ENCODE data around the gene DUSP7.
A peak's percentile ranks its signal among the peaks of the same experiment; 100 is the strongest.

DNA sequence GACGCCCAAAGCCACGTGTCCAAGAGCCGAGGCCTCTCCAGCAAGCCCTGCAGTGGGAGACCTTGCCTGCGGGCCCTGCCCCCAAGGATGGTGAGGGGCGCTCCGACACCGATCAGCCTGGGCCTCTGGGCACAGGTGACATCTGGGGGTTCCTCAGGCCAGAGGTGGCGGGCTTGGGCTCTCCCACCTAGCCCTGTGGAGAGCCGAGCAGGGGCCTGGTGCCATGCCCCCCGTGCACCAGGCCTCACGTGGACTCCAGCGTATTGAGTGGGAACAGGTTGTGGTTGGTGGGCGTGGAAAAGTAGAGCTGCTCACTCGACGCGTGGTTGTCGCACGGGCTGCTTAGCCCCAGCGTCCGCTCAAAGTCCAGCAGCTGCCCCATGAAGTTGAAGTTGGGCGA lies 5.8 kb downstream of the DUSP7 start:
- TF ChIP-seq, protein P1, sequence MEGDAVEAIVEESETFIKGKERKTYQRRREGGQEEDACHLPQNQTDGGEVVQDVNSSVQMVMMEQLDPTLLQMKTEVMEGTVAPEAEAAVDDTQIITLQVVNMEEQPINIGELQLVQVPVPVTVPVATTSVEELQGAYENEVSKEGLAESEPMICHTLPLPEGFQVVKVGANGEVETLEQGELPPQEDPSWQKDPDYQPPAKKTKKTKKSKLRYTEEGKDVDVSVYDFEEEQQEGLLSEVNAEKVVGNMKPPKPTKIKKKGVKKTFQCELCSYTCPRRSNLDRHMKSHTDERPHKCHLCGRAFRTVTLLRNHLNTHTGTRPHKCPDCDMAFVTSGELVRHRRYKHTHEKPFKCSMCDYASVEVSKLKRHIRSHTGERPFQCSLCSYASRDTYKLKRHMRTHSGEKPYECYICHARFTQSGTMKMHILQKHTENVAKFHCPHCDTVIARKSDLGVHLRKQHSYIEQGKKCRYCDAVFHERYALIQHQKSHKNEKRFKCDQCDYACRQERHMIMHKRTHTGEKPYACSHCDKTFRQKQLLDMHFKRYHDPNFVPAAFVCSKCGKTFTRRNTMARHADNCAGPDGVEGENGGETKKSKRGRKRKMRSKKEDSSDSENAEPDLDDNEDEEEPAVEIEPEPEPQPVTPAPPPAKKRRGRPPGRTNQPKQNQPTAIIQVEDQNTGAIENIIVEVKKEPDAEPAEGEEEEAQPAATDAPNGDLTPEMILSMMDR (IDR thresholded peaks at IDR 0.05 in 8 of 11, conservative IDR thresholded peaks at IDR 0.05 in 3 of 11) = no peak
- TF ChIP-seq POLR2A (IDR thresholded peaks at IDR 0.05) = no peak
- TF ChIP-seq POLR2AphosphoS5 (IDR thresholded peaks at IDR 0.05) = peak in 1 of 3 donors; percentile 70

Measured in spleen (tissue), 7 donors.